GM19238 (cell line): ENCODE data around the gene BTBD6.

Experiments
- DNase-seq: peaks from one replicate; pipeline ENCODE4 v3.0.0; 2011; ENCODE audit warnings: low spot score; ENCODE audit not compliant: insufficient read length

Gene BTBD6

GRCh38 chr14:105248368-105249181 lies at the start of gene BTBD6:
BTBD6 (plus strand) TSS chr14:105248533; CDS start chr14:105248712, 179 bp downstream.
- peak; percentile 97 for DNase-seq

GRCh38 chr14:105198588-105198987 lies 49.7 kb upstream of the BTBD6 start:
- DNase-seq: no peak

- no peak for DNase-seq
Measured at GRCh38 chr14:105199093-105199492, 49.2 kb upstream of the BTBD6 start.

- no peak for DNase-seq
Measured at GRCh38 chr14:105200074-105200473, 48.3 kb upstream of the BTBD6 start.

- no peak for DNase-seq
Measured at GRCh38 chr14:105200641-105201040, 47.7 kb upstream of the BTBD6 start.

GRCh38 chr14:105201156-105201924 lies 47.0 kb upstream of the BTBD6 start:
- DNase-seq: no peak

- DNase-seq: no peak
Measured at GRCh38 chr14:105201925-105202513, 46.3 kb upstream of the BTBD6 start.

- peak; percentile 80 for DNase-seq
Measured at GRCh38 chr14:105203057-105203531, 45.2 kb upstream of the BTBD6 start.

GRCh38 chr14:105203701-105204100 lies 44.6 kb upstream of the BTBD6 start:
- no peak for DNase-seq

- no peak for DNase-seq
Measured at GRCh38 chr14:105204206-105204930, 44.0 kb upstream of the BTBD6 start.

- DNase-seq: no peak
Measured at GRCh38 chr14:105204931-105205672, 43.2 kb upstream of the BTBD6 start.

GRCh38 chr14:105205673-105206208 lies 42.6 kb upstream of the BTBD6 start:
- DNase-seq: no peak

GRCh38 chr14:105206873-105207272 lies 41.5 kb upstream of the BTBD6 start:
- no peak for DNase-seq

GRCh38 chr14:105207460-105207901 lies 40.9 kb upstream of the BTBD6 start:
- DNase-seq: no peak

- no peak for DNase-seq
Measured at GRCh38 chr14:105207996-105208737, 40.2 kb upstream of the BTBD6 start.

GRCh38 chr14:105208738-105209075 lies 39.6 kb upstream of the BTBD6 start:
- DNase-seq: no peak

GRCh38 chr14:105209091-105209490 lies 39.2 kb upstream of the BTBD6 start:
- DNase-seq: no peak

GRCh38 chr14:105209646-105210045 lies 38.7 kb upstream of the BTBD6 start:
- DNase-seq: no peak

- DNase-seq: no peak
Measured at GRCh38 chr14:105210266-105211025, 37.9 kb upstream of the BTBD6 start.
